HG03558 (cell line): ENCODE results near the gene C19orf33.

Source experiments
- ATAC-seq: cut with Tn5 transposase; IDR thresholded peaks from one replicate; pipeline ENCODE4 v1.9.1; 2021; ENCODE audit warnings: moderate number of reproducible peaks; ENCODE audit not compliant: unreplicated experiment; ENCODE audit errors: extremely low read depth

The C19orf33 gene

GRCh38 chr19:38307076-38307475 is 3.0 kb downstream of the C19orf33 start:
- no peak for ATAC-seq

GRCh38 chr19:38307597-38307996 is 3.5 kb downstream of the C19orf33 start:
- ATAC-seq: no peak

- ATAC-seq: no peak
Observed at GRCh38 chr19:38308006-38308766, 4.1 kb downstream of the C19orf33 start.

GRCh38 chr19:38308926-38309614 is 5.0 kb downstream of the C19orf33 start:
- ATAC-seq: no peak

GRCh38 chr19:38309615-38310278 is 5.7 kb downstream of the C19orf33 start:
- no peak for ATAC-seq

- no peak for ATAC-seq
Observed at GRCh38 chr19:38310279-38310670, 6.2 kb downstream of the C19orf33 start.

- no peak for ATAC-seq
Observed at GRCh38 chr19:38310986-38311385, 6.9 kb downstream of the C19orf33 start.

GRCh38 chr19:38315657-38316476 is 11.8 kb downstream of the C19orf33 start, which contains the start of gene YIF1B:
TSS of gene YIF1B (minus strand) at chr19:38315947. CDS start at chr19:38315917, 30 bp downstream.
- ATAC-seq: peak; percentile 60

GRCh38 chr19:38316477-38317067 is 12.5 kb downstream of the C19orf33 start:
- no peak for ATAC-seq

- ATAC-seq: no peak
Observed at GRCh38 chr19:38317104-38317612, 13.1 kb downstream of the C19orf33 start.

- ATAC-seq: no peak
Observed at GRCh38 chr19:38318660-38319059, 14.6 kb downstream of the C19orf33 start.

GRCh38 chr19:38319421-38320258 is 15.6 kb downstream of the C19orf33 start, which contains the start of gene KCNK6:
TSS of gene KCNK6 (plus strand) at chr19:38319845. CDS start at chr19:38319951, 106 bp downstream.
- ATAC-seq: no peak

GRCh38 chr19:38320969-38321339 is 16.9 kb downstream of the C19orf33 start:
- ATAC-seq: no peak

GRCh38 chr19:38321646-38322196 is 17.7 kb downstream of the C19orf33 start:
- no peak for ATAC-seq

GRCh38 chr19:38323291-38323690 is 19.2 kb downstream of the C19orf33 start:
- ATAC-seq: no peak

- ATAC-seq: no peak
Observed at GRCh38 chr19:38324431-38324830, 20.4 kb downstream of the C19orf33 start.

GRCh38 chr19:38326591-38326990 is 22.5 kb downstream of the C19orf33 start:
- ATAC-seq: no peak

GRCh38 chr19:38329651-38330050 is 25.6 kb downstream of the C19orf33 start:
- no peak for ATAC-seq
